ENCODE results near the gene ASB15. TPM values are rescaled to one million over a fixed set of nuclear protein-coding genes. Genes with fewer than 3 reads are reported as not detected.

The ASB15 gene
- total and polyA plus RNA-seq, 2 of the 8 experiments (the other 6 are each of a cell fraction or from before 2014, with no cell fraction given), result not detected

GRCh38 chr7:123604739-123605138 lies 3.1 kb downstream of the ASB15 start:
- Histone ChIP-seq H3K4me2 (ENCODE audit: insufficient read depth in 1 of 2, low read depth in 2 of 2, low read length in 2 of 2) (no peak overlapping the region), H4K5ac (ENCODE audit: insufficient read length, low read depth, low read length) (no peak overlapping the region), H3K79me2 (ENCODE audit: control insufficient read depth in 1 of 2, insufficient read depth in 2 of 2, low read length in 2 of 2) (no peaks in the 10 kb centered on the region), H3K36me3 (ENCODE audit: control insufficient read depth in 2 of 4, insufficient read depth in 4 of 4, low read length in 3 of 4) (no peaks in the 10 kb centered on the region), H3K14ac (ENCODE audit: insufficient read length) (no peak overlapping the region), H3K56ac (replicated peaks; ENCODE audit: insufficient read length, low read depth, low read length) (no peak overlapping the region), H2BK15ac (ENCODE audit: low read length) (no peak overlapping the region), H3K27me3 (replicated peaks in 1 of 4; ENCODE audit: control insufficient read depth in 3 of 4, extremely low read depth in 1 of 4, insufficient read depth in 3 of 4, low read length in 3 of 4) (no peaks in the 10 kb centered on the region), H3K79me1 (ENCODE audit: low read depth, low read length) (no peaks in the 10 kb centered on the region), H2AK5ac (ENCODE audit: low read depth, low read length) (no peak overlapping the region), H4K91ac (replicated peaks; ENCODE audit: insufficient read length, low read length) (no peak overlapping the region), H3K4me1 (replicated peaks in 1 of 4; ENCODE audit: control insufficient read depth in 3 of 4, insufficient read depth in 4 of 4, low read length in 3 of 4) (no peaks in the 10 kb centered on the region), H3K9me3 (ENCODE audit: insufficient read depth in 2 of 2, low read depth in 1 of 2, low read length in 1 of 2) (no peaks in the 10 kb centered on the region), H3K23ac (ENCODE audit: insufficient read length) (no peak overlapping the region), H3K27ac (ENCODE audit: low read depth, low read length) (no peak overlapping the region), H3K18ac (ENCODE audit: extremely low read depth, low read length) (no peak overlapping the region), H3K4ac (replicated peaks; ENCODE audit: insufficient read length, low read depth, low read length) (no peak overlapping the region), H2BK12ac (ENCODE audit: low read depth, low read length) (no peak overlapping the region), H2BK120ac (replicated peaks; ENCODE audit: low read depth, low read length) (no peak overlapping the region), H4K8ac (ENCODE audit: extremely low read depth, insufficient read depth, low read length) (no peak overlapping the region), H3K23me2 (ENCODE audit: low read depth, low read length) (no peaks in the 10 kb centered on the region), H4K20me1 (replicated peaks in 1 of 2; ENCODE audit: control insufficient read depth in 1 of 2, insufficient read depth in 2 of 2, low read length in 2 of 2) (no peaks in the 10 kb centered on the region), H3K4me3 (ENCODE audit: extremely low read depth in 1 of 4, insufficient read depth in 2 of 4, low read depth in 3 of 4, low read length in 4 of 4) (no peak overlapping the region), H2AFZ (ENCODE audit: low read length) (no peak overlapping the region), H2BK5ac (ENCODE audit: low read depth, low read length) (no peak overlapping the region), H2BK20ac (ENCODE audit: low read length) (no peak overlapping the region), H3K9ac (replicated peaks in 1 of 4; ENCODE audit: extremely low read depth in 1 of 4, low read depth in 3 of 4, low read length in 3 of 4) (no peak overlapping the region)
- ChIA-PET CTCF (ENCODE audit: partially characterized antibody) (no interaction called here), POLR2A (ENCODE audit: partially characterized antibody) (no interaction called here)
- 69% methylated on average over 3 of the region's 3 CpGs; no CpG with 5 or more reads in 1 of the 2 experiments for WGBS, 2 experiments (ENCODE audit: extremely low coverage in 1 of 2, insufficient coverage in 1 of 2, insufficient read length in 1 of 2, insufficient replicate concordance in 2 of 2, low coverage in 1 of 2, low lambda C conversion rate in 2 of 2, missing lambda C conversion rate in 1 of 2)
- no peak for FAIRE-seq
- DNase-seq (ENCODE audit: low read depth in 1 of 2, low spot score in 2 of 2), result no peak
- TF ChIP-seq TCF12 (IDR thresholded peaks at IDR 0.05; ENCODE audit: low read depth, low read length), result no peak
- TF ChIP-seq CTBP2 (IDR thresholded peaks at IDR 0.05; ENCODE audit: borderline replicate concordance, insufficient read depth, insufficient read length, low read length), result no peak
- no peak for TF ChIP-seq NRF1 (IDR thresholded peaks at IDR 0.05; ENCODE audit: low read depth, low read length)
- TF ChIP-seq ATF2 (IDR thresholded peaks at IDR 0.05; ENCODE audit: low read length), result no peak
- TF ChIP-seq GABPA (IDR thresholded peaks at IDR 0.05; ENCODE audit: borderline replicate concordance, insufficient read depth, low read length), result no peak
- TF ChIP-seq USF2 (IDR thresholded peaks at IDR 0.05; ENCODE audit: low read length), result no peak
- no peak for TF ChIP-seq POU5F1 (IDR thresholded peaks at IDR 0.05; ENCODE audit: low read depth, low read length)
- TF ChIP-seq SUZ12 (IDR thresholded peaks at IDR 0.05; ENCODE audit: low read length), result no peak
- no peak for TF ChIP-seq MAFK (IDR thresholded peaks at IDR 0.05; ENCODE audit: low read depth, low read length)
- no peak for TF ChIP-seq FOSL1 (IDR thresholded peaks at IDR 0.05; ENCODE audit: insufficient read depth, low read depth, low read length)
- TF ChIP-seq RAD21 (IDR thresholded peaks at IDR 0.05 in 1 of 2, conservative IDR thresholded peaks at IDR 0.05 in 1 of 2; ENCODE audit: low read depth in 2 of 2, low read length in 2 of 2), result no peak
